ENCODE results near the gene UGT2B7. TPM values are rescaled to one million over a fixed set of nuclear protein-coding genes. Genes with fewer than 3 reads are reported as not detected.
"Not testable (repeated sequence)": the region's sequence is repeated elsewhere in the genome, so short reads cannot be mapped to it uniquely, and the experiment has no call there.

The UGT2B7 gene
- total RNA-seq, 1 donor from 2014 or later, result 0.82 TPM

DNA sequence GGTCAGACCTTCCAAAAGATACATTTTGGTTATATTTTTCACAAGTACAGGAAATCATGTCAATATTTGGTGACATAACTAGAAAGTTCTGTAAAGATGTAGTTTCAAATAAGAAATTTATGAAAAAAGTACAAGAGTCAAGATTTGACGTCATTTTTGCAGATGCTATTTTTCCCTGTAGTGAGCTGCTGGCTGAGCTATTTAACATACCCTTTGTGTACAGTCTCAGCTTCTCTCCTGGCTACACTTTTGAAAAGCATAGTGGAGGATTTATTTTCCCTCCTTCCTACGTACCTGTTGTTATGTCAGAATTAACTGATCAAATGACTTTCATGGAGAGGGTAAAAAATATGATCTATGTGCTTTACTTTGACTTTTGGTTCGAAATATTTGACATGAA, 536 bp downstream of the UGT2B7 start:
- Mint-ChIP-seq H3K27me3 (ENCODE audit: low read depth) (no peaks in the 10 kb centered on the region), H3K27ac (ENCODE audit: unreplicated experiment) (no peak overlapping the region), H3K4me1 (no peaks in the 10 kb centered on the region), H3K4me3 (no peak overlapping the region), H3K9me3 (no peaks in the 10 kb centered on the region), H3K36me3 (ENCODE audit: low read depth) (no peaks in the 10 kb centered on the region)
- DNase-seq (ENCODE audit: low read depth, low spot score), result no peak
- TF ChIP-seq, protein P1, sequence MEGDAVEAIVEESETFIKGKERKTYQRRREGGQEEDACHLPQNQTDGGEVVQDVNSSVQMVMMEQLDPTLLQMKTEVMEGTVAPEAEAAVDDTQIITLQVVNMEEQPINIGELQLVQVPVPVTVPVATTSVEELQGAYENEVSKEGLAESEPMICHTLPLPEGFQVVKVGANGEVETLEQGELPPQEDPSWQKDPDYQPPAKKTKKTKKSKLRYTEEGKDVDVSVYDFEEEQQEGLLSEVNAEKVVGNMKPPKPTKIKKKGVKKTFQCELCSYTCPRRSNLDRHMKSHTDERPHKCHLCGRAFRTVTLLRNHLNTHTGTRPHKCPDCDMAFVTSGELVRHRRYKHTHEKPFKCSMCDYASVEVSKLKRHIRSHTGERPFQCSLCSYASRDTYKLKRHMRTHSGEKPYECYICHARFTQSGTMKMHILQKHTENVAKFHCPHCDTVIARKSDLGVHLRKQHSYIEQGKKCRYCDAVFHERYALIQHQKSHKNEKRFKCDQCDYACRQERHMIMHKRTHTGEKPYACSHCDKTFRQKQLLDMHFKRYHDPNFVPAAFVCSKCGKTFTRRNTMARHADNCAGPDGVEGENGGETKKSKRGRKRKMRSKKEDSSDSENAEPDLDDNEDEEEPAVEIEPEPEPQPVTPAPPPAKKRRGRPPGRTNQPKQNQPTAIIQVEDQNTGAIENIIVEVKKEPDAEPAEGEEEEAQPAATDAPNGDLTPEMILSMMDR (conservative IDR thresholded peaks at IDR 0.05), result no peak

DNA sequence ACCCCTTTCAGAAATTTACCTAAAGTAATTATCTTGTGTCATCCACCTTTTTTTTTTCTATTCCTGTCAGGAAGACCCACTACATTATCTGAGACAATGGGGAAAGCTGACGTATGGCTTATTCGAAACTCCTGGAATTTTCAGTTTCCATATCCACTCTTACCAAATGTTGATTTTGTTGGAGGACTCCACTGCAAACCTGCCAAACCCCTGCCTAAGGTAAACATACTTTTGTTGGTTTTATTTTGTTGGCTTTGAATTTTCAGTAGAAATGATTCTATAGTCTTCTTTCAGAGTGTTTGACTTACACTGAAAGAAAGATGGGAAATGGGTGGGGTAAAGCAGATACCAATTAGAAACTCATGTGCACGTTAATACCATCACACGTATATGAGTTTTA, 2.2 kb downstream of the UGT2B7 start:
- Mint-ChIP-seq H3K36me3 (ENCODE audit: low read depth) (no peaks in the 10 kb centered on the region), H3K4me3 (no peak overlapping the region), H3K4me1 (peaks cover 8% of the 10 kb centered on the region), H3K27me3 (ENCODE audit: low read depth) (no peaks in the 10 kb centered on the region), H3K9me3 (no peaks in the 10 kb centered on the region), H3K27ac (ENCODE audit: unreplicated experiment) (no peak overlapping the region)
- TF ChIP-seq, protein P1 (conservative IDR thresholded peaks at IDR 0.05), result no peak
- DNase-seq (ENCODE audit: low read depth, low spot score), result no peak

DNA sequence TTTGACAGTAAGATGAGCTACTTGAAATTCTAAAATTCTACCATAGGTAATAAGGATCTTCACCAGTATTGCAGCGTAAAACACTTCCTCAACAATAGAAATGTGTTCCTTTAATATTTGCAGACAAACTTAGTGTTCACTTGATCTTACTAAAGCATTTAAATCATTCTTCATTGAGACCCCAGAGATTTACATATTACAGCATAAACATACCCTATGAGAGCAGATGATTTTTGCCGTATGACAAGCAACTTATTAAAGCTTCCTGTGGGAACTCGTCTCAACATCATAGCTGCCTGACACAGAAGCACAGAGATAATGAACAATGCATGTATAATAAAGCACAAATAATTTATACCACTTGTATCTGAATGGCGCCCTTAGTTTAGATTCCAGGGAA, 3.6 kb downstream of the UGT2B7 start:
- Mint-ChIP-seq H3K27me3 (ENCODE audit: low read depth) (no peaks in the 10 kb centered on the region), H3K4me3 (no peak overlapping the region), H3K4me1 (peaks cover 8% of the 10 kb centered on the region), H3K27ac (ENCODE audit: unreplicated experiment) (no peak overlapping the region), H3K36me3 (ENCODE audit: low read depth) (no peaks in the 10 kb centered on the region), H3K9me3 (no peaks in the 10 kb centered on the region)
- DNase-seq (ENCODE audit: low read depth, low spot score), result no peak
- TF ChIP-seq, protein P1 (conservative IDR thresholded peaks at IDR 0.05), result no peak

DNA sequence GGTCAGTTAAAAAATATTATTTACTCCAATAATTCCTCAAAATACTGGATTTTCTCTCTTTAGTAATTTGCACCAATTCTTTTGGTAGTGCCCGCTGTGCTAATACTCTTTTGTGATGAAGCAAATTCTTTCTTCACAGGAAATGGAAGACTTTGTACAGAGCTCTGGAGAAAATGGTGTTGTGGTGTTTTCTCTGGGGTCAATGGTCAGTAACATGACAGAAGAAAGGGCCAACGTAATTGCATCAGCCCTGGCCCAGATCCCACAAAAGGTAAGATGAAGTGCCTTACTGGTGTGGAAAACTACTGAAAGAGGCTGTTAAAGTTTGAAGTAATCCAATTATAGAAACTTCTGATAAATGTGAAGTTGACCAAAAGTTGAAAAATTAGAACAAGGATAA, 6.4 kb downstream of the UGT2B7 start:
- not testable (repeated sequence) for H3K36me3 Mint-ChIP-seq (ENCODE audit: low read depth); H3K4me1 Mint-ChIP-seq; H3K9me3 Mint-ChIP-seq; H3K27me3 Mint-ChIP-seq (ENCODE audit: low read depth); H3K4me3 Mint-ChIP-seq; H3K27ac Mint-ChIP-seq (ENCODE audit: unreplicated experiment); DNase-seq (ENCODE audit: low read depth, low spot score)

DNA sequence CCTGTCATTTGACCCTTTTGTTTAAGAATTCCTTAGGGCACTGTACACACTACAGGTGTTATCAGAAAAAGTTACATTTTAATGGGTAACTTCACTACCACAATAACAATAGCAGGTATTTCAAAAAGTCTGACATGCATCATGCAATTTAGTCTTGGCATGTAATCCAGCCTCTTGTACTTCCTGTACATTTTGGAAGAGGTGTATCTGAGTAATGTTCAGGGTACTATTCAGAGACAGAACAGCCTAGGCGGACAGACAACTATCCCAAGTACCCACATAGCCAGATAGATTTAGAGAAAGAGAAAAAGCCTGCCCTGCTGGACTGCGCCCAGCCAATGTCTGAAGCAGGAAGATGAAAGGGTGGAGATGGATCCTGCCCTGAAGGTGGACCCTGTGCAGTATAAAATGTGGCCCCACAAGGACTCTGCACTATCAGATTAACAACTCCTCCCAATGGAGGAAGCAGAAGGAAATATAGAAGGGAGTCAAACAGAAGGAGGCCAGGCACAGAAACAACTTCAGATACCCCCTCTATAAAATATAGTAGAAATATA, 8.5 kb downstream of the UGT2B7 start:
- DNase-seq (ENCODE audit: low read depth, low spot score), result no peak
- H3K27me3 Mint-ChIP-seq (ENCODE audit: low read depth), result no peaks in the 10 kb centered on the region
- no peak overlapping the region for H3K4me3 Mint-ChIP-seq
- H3K4me1 Mint-ChIP-seq, result peaks cover 8% of the 10 kb centered on the region
- H3K9me3 Mint-ChIP-seq, result no peaks in the 10 kb centered on the region
- H3K27ac Mint-ChIP-seq (ENCODE audit: unreplicated experiment), result no peak overlapping the region
- H3K36me3 Mint-ChIP-seq (ENCODE audit: low read depth), result no peaks in the 10 kb centered on the region
- TF ChIP-seq, protein P1 (conservative IDR thresholded peaks at IDR 0.05), result no peak

DNA sequence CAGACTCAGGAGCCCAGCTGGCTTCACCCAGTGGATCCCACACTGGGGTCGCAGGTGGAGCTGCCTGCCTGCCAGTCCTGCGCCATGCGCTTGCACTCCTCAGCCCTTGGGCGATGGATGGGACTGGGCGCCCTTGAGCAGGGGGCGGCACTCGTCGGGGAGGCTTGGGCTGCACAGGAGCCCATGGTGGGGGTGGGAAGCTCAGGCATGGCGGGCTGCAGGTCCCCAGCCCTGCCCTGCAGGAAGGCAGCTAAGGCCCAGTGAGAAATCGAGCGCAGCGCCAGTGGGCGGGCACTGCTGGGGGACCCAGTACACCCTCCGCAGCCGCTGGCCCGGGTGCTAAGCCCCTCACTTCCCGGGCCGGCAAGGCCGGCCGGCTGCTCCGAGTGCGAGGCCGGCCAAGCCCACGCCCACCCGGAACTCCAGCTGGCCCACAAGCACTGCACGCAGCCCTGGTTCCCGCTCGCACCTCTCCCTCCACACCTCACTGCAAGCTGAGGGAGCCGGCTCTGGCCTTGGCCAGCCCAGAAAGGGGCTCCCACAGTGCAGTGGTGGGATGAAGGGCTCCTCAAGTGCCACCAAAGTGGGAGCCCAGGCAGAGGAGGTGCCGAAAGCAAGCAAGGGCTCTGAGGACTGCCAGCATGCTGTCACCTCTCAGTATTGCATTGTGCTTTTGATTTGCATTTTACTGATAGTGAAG, 19.0 kb downstream of the UGT2B7 start:
- not testable (repeated sequence) for DNase-seq (ENCODE audit: low read depth, low spot score); H3K9me3 Mint-ChIP-seq; H3K27me3 Mint-ChIP-seq (ENCODE audit: low read depth); H3K4me3 Mint-ChIP-seq; H3K36me3 Mint-ChIP-seq (ENCODE audit: low read depth); H3K4me1 Mint-ChIP-seq; H3K27ac Mint-ChIP-seq (ENCODE audit: unreplicated experiment)
